GM12891 (cell line): ENCODE results near the gene SLC12A5.

Experiments used
- PAX5 ChIP-seq: IDR thresholded peaks from 2 replicates; pipeline ENCODE4 v1.6.1; 2011; ENCODE audit warnings: low read length, moderate library complexity, mild to moderate bottlenecking; ENCODE audit not compliant: insufficient read depth, severe bottlenecking
- POLR2A ChIP-seq: IDR thresholded peaks from 2 replicates; pipeline ENCODE4 v1.6.1; 2011; ENCODE audit warnings: low read depth, low read length, control low read depth
- POLR2AphosphoS5 ChIP-seq: IDR thresholded peaks from 2 replicates; pipeline ENCODE4 v1.6.1; 2011; ENCODE audit warnings: low read depth, low read length, control low read depth
- SPI1 ChIP-seq: IDR thresholded peaks from 2 replicates; pipeline ENCODE4 v1.6.1; 2011; ENCODE audit warnings: low read depth, low read length, control low read depth
- TAF1 ChIP-seq: IDR thresholded peaks from 2 replicates; pipeline ENCODE4 v1.6.1; 2011; ENCODE audit warnings: low read depth, low read length, control low read depth

- no peak for TF ChIP-seq TAF1
- TF ChIP-seq POLR2A = no peak
- no peak for TF ChIP-seq POLR2AphosphoS5
- no peak for TF ChIP-seq PAX5
- TF ChIP-seq SPI1 = no peak
These were observed 15.6 kb upstream of the SLC12A5 start for GRCh38 chr20:46013322-46013828.
